PC-9 (cell line): ENCODE measurements around the gene PIGX.

ENCODE experiments used
- EZH2 ChIP-seq: fragments of 200-600 bp; sonication (generic); IDR thresholded peaks from 2 replicates; pipeline ENCODE4 v1.8.0; 2017; ENCODE audit warnings: antibody characterized with exemption, low read depth
- TF ChIP-seq, protein P1 (sequence below): fragments of 200-600 bp; sonication (generic); conservative IDR thresholded peaks from 2 replicates; pipeline ENCODE4 v1.6.1; 2017; ENCODE audit warnings: mixed run types, antibody characterized with exemption, mild to moderate bottlenecking, moderate library complexity

- TF ChIP-seq, protein P1, sequence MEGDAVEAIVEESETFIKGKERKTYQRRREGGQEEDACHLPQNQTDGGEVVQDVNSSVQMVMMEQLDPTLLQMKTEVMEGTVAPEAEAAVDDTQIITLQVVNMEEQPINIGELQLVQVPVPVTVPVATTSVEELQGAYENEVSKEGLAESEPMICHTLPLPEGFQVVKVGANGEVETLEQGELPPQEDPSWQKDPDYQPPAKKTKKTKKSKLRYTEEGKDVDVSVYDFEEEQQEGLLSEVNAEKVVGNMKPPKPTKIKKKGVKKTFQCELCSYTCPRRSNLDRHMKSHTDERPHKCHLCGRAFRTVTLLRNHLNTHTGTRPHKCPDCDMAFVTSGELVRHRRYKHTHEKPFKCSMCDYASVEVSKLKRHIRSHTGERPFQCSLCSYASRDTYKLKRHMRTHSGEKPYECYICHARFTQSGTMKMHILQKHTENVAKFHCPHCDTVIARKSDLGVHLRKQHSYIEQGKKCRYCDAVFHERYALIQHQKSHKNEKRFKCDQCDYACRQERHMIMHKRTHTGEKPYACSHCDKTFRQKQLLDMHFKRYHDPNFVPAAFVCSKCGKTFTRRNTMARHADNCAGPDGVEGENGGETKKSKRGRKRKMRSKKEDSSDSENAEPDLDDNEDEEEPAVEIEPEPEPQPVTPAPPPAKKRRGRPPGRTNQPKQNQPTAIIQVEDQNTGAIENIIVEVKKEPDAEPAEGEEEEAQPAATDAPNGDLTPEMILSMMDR, result no peak
- no peak for TF ChIP-seq EZH2
These were observed 25.5 kb downstream of the PIGX start for GRCh38 chr3:196737655-196738054.
